SJCRH30 (cell line): ENCODE data around the gene FAM83G. TPM values are rescaled to one million over a fixed set of nuclear protein-coding genes. Genes with fewer than 3 reads are reported as not detected.
A peak's percentile ranks its signal among the peaks of the same experiment; 100 is the strongest.
"Not testable (repeated sequence)": the region's sequence is repeated elsewhere in the genome, so short reads cannot be mapped to it uniquely, and the experiment has no call there.

Experiments
- DNase-seq, 2 experiments: peaks; one replicate each; pipeline ENCODE4 v3.0.0-alpha.2; 2015 to 2020
- H3K27ac ChIP-seq: fragments of 250-450 bp; sonication (Bioruptor Pico); 2 replicates; pipeline ENCODE4 v1.5.1; 2020; ENCODE audit warnings: mild to moderate bottlenecking, moderate library complexity
- H3K27me3 ChIP-seq: fragments of 250-450 bp; sonication (Bioruptor Pico); 2 replicates; pipeline ENCODE4 v1.5.1; 2020; ENCODE audit warnings: mild to moderate bottlenecking, moderate library complexity
- H3K36me3 ChIP-seq: fragments of 250-450 bp; sonication (Bioruptor Pico); 2 replicates; pipeline ENCODE4 v1.5.1; 2020; ENCODE audit warnings: mild to moderate bottlenecking, moderate library complexity
- H3K4me1 ChIP-seq: fragments of 250-450 bp; sonication (Bioruptor Pico); 2 replicates; pipeline ENCODE4 v1.5.1; 2020; ENCODE audit warnings: mild to moderate bottlenecking, moderate library complexity
- H3K4me3 ChIP-seq: fragments of 250-450 bp; sonication (Bioruptor Pico); 2 replicates; pipeline ENCODE4 v1.5.1; 2020; ENCODE audit warnings: mild to moderate bottlenecking, moderate library complexity
- H3K9me3 ChIP-seq: fragments of 250-450 bp; sonication (Bioruptor Pico); replicated peaks from 2 replicates; pipeline ENCODE4 v1.5.1; 2020; ENCODE audit warnings: mild to moderate bottlenecking, moderate library complexity
- total RNA-seq: library from RNA; depleted of rRNA; stranded (reverse); fragments of >200 nt; shearing (Covaris generic); gene quantifications from 2 replicates; pipeline ENCODE4 v1.2.3, GENCODE V29; 2014; rRNA removed

FAM83G gene
- total RNA-seq, 1 experiment from 2014 or later = 2.1 TPM

GRCh38 chr17:18932360-18933055, 72.1 kb downstream of the FAM83G start:
- H3K4me3 ChIP-seq = no peak overlapping the region
- H3K9me3 ChIP-seq = no peaks in the 10 kb centered on the region
- H3K4me1 ChIP-seq = no peaks in the 10 kb centered on the region
- H3K27ac ChIP-seq = no peak overlapping the region
- no peaks in the 10 kb centered on the region for H3K27me3 ChIP-seq
- no peak for DNase-seq
- H3K36me3 ChIP-seq = peaks cover 41% of the 10 kb centered on the region

- H3K27me3 ChIP-seq = no peaks in the 10 kb centered on the region
- peaks cover 65% of the 10 kb centered on the region for H3K36me3 ChIP-seq
- no peaks in the 10 kb centered on the region for H3K9me3 ChIP-seq
- no peak overlapping the region for H3K27ac ChIP-seq
- no peaks in the 10 kb centered on the region for H3K4me1 ChIP-seq
- H3K4me3 ChIP-seq = no peak overlapping the region
- DNase-seq = no peak
Observed at GRCh38 chr17:18928628-18929125, 75.9 kb downstream of the FAM83G start.

- no peak for DNase-seq
- Histone ChIP-seq H3K27me3 (no peaks in the 10 kb centered on the region), H3K27ac (no peak overlapping the region), H3K9me3 (no peaks in the 10 kb centered on the region), H3K4me1 (peaks cover 14% of the 10 kb centered on the region), H3K4me3 (no peak overlapping the region), H3K36me3 (peaks cover 51% of the 10 kb centered on the region)
Observed at GRCh38 chr17:18925187-18925586, 79.4 kb downstream of the FAM83G start.

- peaks cover 14% of the 10 kb centered on the region for H3K4me1 ChIP-seq
- not testable (repeated sequence) for H3K9me3 ChIP-seq, H3K27me3 ChIP-seq, DNase-seq, H3K4me3 ChIP-seq, H3K27ac ChIP-seq
- H3K36me3 ChIP-seq = peaks cover 45% of the 10 kb centered on the region
Observed at GRCh38 chr17:18922596-18922995, 82.0 kb downstream of the FAM83G start.

- no peaks in the 10 kb centered on the region for H3K27me3 ChIP-seq
- H3K36me3 ChIP-seq = peaks cover 42% of the 10 kb centered on the region
- H3K9me3 ChIP-seq = no peaks in the 10 kb centered on the region
- H3K4me1 ChIP-seq = peaks cover 14% of the 10 kb centered on the region
- H3K4me3 ChIP-seq = no peak overlapping the region
- no peak for DNase-seq
- no peak overlapping the region for H3K27ac ChIP-seq
Observed at GRCh38 chr17:18921912-18922451, 82.6 kb downstream of the FAM83G start.

- no peaks in the 10 kb centered on the region for H3K9me3 ChIP-seq
- H3K27ac ChIP-seq = no peak overlapping the region; the same call in 1 of the 2 replicates
- H3K4me1 ChIP-seq = peaks cover 14% of the 10 kb centered on the region
- H3K4me3 ChIP-seq = no peak overlapping the region
- no peak for DNase-seq
- H3K36me3 ChIP-seq = peaks cover 47% of the 10 kb centered on the region
- H3K27me3 ChIP-seq = no peaks in the 10 kb centered on the region
Observed at GRCh38 chr17:18921485-18921884, 83.1 kb downstream of the FAM83G start.

GRCh38 chr17:18920911-18921441, 83.6 kb downstream of the FAM83G start:
- H3K4me3 ChIP-seq = no peak overlapping the region
- peak overlapping the region; percentile 3; the same call in 1 of the 2 replicates for H3K27ac ChIP-seq
- no peaks in the 10 kb centered on the region for H3K27me3 ChIP-seq
- H3K9me3 ChIP-seq = no peaks in the 10 kb centered on the region
- peak in 1 of 2 experiments; percentile 48 for DNase-seq
- H3K4me1 ChIP-seq = peaks cover 14% of the 10 kb centered on the region
- H3K36me3 ChIP-seq = peaks cover 49% of the 10 kb centered on the region

GRCh38 chr17:18919963-18920362, 84.6 kb downstream of the FAM83G start:
- Histone ChIP-seq H3K27ac (no peak overlapping the region), H3K4me3 (no peak overlapping the region), H3K9me3 (no peaks in the 10 kb centered on the region), H3K27me3 (no peaks in the 10 kb centered on the region), H3K36me3 (peaks cover 52% of the 10 kb centered on the region), H3K4me1 (peaks cover 14% of the 10 kb centered on the region)
- no peak for DNase-seq

Other genes with a start within 250 kb of the FAM83G start
- 82.2 and 97.5 TPM in 2 replicates for gene TVP23B, start 223.6 kb downstream of the FAM83G start, total RNA-seq
- gene PRPSAP2, start 146.6 kb downstream of the FAM83G start, total RNA-seq = 184 and 187 TPM in 2 replicates
- gene SLC5A10, start 52.6 kb downstream of the FAM83G start, total RNA-seq = not detected in 2 replicates
- gene GRAP, start 42.2 kb upstream of the FAM83G start, total RNA-seq = 0.63 and 0.69 TPM in 2 replicates
- gene GRAPL, start 122.8 kb upstream of the FAM83G start, total RNA-seq = 0.40 and 0.48 TPM in 2 replicates
- 56.4 and 64.1 TPM in 2 replicates for gene EPN2, start 232.6 kb upstream of the FAM83G start, total RNA-seq